ENCODE measurements around the gene MAP3K7. TPM values are rescaled to one million over a fixed set of nuclear protein-coding genes. Genes with fewer than 3 reads are reported as not detected.

MAP3K7 gene
- total RNA-seq, 1 experiment from 2014 or later = 17.1 TPM

DNA sequence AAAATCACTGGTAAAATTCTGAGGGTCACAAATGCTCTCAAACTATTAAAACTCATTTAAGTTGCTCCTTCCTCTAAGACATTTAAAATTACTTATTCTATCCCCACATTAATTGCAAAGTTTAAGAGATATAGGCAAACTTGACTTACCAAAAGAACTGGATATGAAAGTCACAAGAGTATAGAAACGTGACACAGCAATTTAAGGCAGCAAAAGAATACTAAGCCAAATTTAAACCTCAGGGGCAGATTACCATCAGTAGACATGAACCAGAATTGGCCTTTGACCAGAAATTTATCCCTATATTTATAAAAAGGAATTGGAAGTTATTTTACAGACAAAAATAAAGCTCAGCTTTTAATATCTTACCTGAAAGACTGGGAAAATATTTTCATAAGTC is 56.0 kb downstream of the MAP3K7 start:
- intact Hi-C loops (cut with micrococcal nuclease) = no loop called here
- no peak for TF ChIP-seq EZH2 (IDR thresholded peaks at IDR 0.05; ENCODE audit: low read length, unreplicated experiment)
- no peak for TF ChIP-seq EZH2phosphoT487 (IDR thresholded peaks at IDR 0.05; ENCODE audit: borderline replicate concordance, low read length)
- TF ChIP-seq, protein P1, sequence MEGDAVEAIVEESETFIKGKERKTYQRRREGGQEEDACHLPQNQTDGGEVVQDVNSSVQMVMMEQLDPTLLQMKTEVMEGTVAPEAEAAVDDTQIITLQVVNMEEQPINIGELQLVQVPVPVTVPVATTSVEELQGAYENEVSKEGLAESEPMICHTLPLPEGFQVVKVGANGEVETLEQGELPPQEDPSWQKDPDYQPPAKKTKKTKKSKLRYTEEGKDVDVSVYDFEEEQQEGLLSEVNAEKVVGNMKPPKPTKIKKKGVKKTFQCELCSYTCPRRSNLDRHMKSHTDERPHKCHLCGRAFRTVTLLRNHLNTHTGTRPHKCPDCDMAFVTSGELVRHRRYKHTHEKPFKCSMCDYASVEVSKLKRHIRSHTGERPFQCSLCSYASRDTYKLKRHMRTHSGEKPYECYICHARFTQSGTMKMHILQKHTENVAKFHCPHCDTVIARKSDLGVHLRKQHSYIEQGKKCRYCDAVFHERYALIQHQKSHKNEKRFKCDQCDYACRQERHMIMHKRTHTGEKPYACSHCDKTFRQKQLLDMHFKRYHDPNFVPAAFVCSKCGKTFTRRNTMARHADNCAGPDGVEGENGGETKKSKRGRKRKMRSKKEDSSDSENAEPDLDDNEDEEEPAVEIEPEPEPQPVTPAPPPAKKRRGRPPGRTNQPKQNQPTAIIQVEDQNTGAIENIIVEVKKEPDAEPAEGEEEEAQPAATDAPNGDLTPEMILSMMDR (conservative IDR thresholded peaks at IDR 0.05; ENCODE audit: low read depth, low read length) = no peak
- Histone ChIP-seq H3K4me1 (ENCODE audit: insufficient read depth, low read length) (no peaks in the 10 kb centered on the region), H3K9me2 (replicated peaks; ENCODE audit: low read length) (no peaks in the 10 kb centered on the region), H3K27ac (ENCODE audit: low read length) (no peak overlapping the region), H4K20me1 (ENCODE audit: low read length) (no peaks in the 10 kb centered on the region), H3K4me3 (ENCODE audit: low read length) (no peak overlapping the region), H3K9me3 (ENCODE audit: low read length) (no peaks in the 10 kb centered on the region), H3K9ac (ENCODE audit: low read length) (no peak overlapping the region), H2AFZ (ENCODE audit: low read length) (no peak overlapping the region), H3K4me2 (ENCODE audit: low read length) (no peak overlapping the region), H3K79me2 (ENCODE audit: low read length) (no peaks in the 10 kb centered on the region), H3F3A (ENCODE audit: low read length, unreplicated experiment) (no peaks in the 10 kb centered on the region), H3K27me3 (ENCODE audit: low read length) (no peaks in the 10 kb centered on the region), H3K36me3 (ENCODE audit: low read depth, low read length) (no peaks in the 10 kb centered on the region)
- ATAC-seq = no peak
- BruUV-seq (replicated peaks) = no TSS peak
- CTCF ChIA-PET = no interaction called here
- POLR2A ChIA-PET (ENCODE audit: unreplicated experiment) = no interaction called here
- DNase-seq = no peak

DNA sequence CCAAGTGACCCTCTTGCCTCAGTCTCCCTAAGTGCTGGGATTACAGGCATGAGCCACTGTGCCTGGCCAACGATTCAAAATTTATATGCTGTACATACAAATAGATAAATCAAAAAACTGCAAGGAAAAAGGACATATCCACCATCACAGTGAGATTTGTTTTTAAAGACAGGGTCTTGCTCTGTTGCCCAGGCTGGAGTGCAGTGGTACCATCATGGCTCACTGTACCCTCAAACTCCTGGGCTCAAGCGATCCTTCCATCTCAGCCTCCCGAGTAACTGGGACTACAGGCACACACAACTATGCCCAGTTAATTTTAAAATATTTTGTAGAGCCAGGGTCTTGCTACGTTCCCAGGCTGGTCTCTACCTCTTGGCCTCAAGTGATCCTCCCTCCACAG is 61.5 kb downstream of the MAP3K7 start:
- BruUV-seq (replicated peaks) = no TSS peak
- no peaks in the 10 kb centered on the region for H3F3A ChIP-seq (ENCODE audit: low read length, unreplicated experiment)
- no peak overlapping the region for H3K4me3 ChIP-seq (ENCODE audit: low read length)
- no peaks in the 10 kb centered on the region for H3K79me2 ChIP-seq (ENCODE audit: low read length)
- ChIA-PET POLR2A (ENCODE audit: unreplicated experiment) (no interaction called here), CTCF (no interaction called here)
- no peak overlapping the region for H3K4me2 ChIP-seq (ENCODE audit: low read length)
- H4K20me1 ChIP-seq (ENCODE audit: low read length) = no peaks in the 10 kb centered on the region
- H3K9ac ChIP-seq (ENCODE audit: low read length) = no peak overlapping the region
- H3K27ac ChIP-seq (ENCODE audit: low read length) = no peak overlapping the region
- no peaks in the 10 kb centered on the region for H3K9me2 ChIP-seq (replicated peaks; ENCODE audit: low read length)
- H3K36me3 ChIP-seq (ENCODE audit: low read depth, low read length) = no peaks in the 10 kb centered on the region; the same call in none of the 2 replicates
- ATAC-seq (no peak), DNase-seq (no peak)
- no peaks in the 10 kb centered on the region for H3K4me1 ChIP-seq (ENCODE audit: insufficient read depth, low read length)
- H2AFZ ChIP-seq (ENCODE audit: low read length) = no peak overlapping the region
- no peaks in the 10 kb centered on the region for H3K27me3 ChIP-seq (ENCODE audit: low read length)
- H3K9me3 ChIP-seq (ENCODE audit: low read length) = no peaks in the 10 kb centered on the region
- intact Hi-C loops (cut with micrococcal nuclease) = no loop called here
- TF ChIP-seq EZH2phosphoT487 (IDR thresholded peaks at IDR 0.05; ENCODE audit: borderline replicate concordance, low read length) (no peak), EZH2 (IDR thresholded peaks at IDR 0.05; ENCODE audit: low read length, unreplicated experiment) (no peak)
- TF ChIP-seq, protein P1 (conservative IDR thresholded peaks at IDR 0.05; ENCODE audit: low read depth, low read length) = no peak

DNA sequence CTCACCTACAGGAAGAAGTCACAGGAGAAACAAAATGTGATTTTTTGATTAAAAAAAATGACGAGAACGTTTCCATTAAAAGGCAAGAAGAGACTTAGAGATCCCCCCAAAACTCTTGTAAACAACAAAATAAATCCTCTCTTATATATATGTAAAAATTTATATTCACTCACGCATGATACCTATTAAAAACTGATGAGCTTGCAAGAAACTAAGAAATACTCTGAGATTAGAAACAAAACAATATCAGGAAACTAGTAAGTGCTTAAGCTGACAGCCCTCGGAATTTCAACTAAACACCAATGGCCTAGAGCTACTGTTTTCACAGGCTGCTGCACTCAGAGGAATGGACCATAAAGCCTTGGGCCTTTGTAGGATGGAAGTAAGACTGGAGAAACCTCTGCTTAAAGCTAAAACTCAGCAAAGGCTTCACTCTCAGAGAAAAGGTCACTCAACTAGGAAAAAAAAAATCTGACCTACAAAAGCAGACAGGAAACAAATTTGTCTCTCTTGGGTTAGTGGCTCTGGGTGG is 63.0 kb downstream of the MAP3K7 start:
- no peaks in the 10 kb centered on the region for H3K9me2 ChIP-seq (replicated peaks; ENCODE audit: low read length)
- CTCF ChIA-PET = no interaction called here
- no peak overlapping the region for H3K4me2 ChIP-seq (ENCODE audit: low read length)
- DNase-seq (no peak), ATAC-seq (no peak)
- POLR2A ChIA-PET (ENCODE audit: unreplicated experiment) = no interaction called here
- H3K9ac ChIP-seq (ENCODE audit: low read length) = no peak overlapping the region
- TF ChIP-seq EZH2 (IDR thresholded peaks at IDR 0.05; ENCODE audit: low read length, unreplicated experiment) (no peak), EZH2phosphoT487 (IDR thresholded peaks at IDR 0.05; ENCODE audit: borderline replicate concordance, low read length) (no peak)
- TF ChIP-seq, protein P1 (conservative IDR thresholded peaks at IDR 0.05; ENCODE audit: low read depth, low read length) = no peak
- H2AFZ ChIP-seq (ENCODE audit: low read length) = no peak overlapping the region
- H3K27ac ChIP-seq (ENCODE audit: low read length) = no peak overlapping the region
- no peaks in the 10 kb centered on the region for H4K20me1 ChIP-seq (ENCODE audit: low read length)
- no TSS peak for BruUV-seq (replicated peaks)
- no peaks in the 10 kb centered on the region for H3K4me1 ChIP-seq (ENCODE audit: insufficient read depth, low read length)
- H3K79me2 ChIP-seq (ENCODE audit: low read length) = no peaks in the 10 kb centered on the region
- no peaks in the 10 kb centered on the region; the same call in none of the 2 replicates for H3K36me3 ChIP-seq (ENCODE audit: low read depth, low read length)
- H3K4me3 ChIP-seq (ENCODE audit: low read length) = no peak overlapping the region
- intact Hi-C loops (cut with micrococcal nuclease) = no loop called here
- H3F3A ChIP-seq (ENCODE audit: low read length, unreplicated experiment) = no peaks in the 10 kb centered on the region
- H3K9me3 ChIP-seq (ENCODE audit: low read length) = no peaks in the 10 kb centered on the region
- no peaks in the 10 kb centered on the region for H3K27me3 ChIP-seq (ENCODE audit: low read length)
